ENCODE results near the gene ZC3H7A.

Gene ZC3H7A

DNA sequence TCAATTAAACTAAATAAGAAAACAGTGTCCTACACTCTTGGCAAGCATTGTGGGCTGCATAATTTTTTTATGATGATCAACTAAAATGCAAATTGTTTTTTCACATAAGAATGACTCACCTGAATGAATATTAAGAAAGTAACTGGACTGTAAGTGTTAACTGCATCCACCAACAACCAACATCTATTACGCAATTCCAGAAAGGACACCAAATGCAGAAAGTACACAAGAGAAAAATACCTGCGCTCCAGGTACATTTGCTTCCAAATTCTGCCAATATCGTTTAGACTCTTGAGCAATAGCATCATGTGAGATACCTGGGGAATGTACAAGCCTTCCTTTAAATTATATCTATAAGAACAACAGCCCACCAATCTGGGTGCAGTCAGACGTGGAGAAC is 34.6 kb downstream of the ZC3H7A start:
- no peak for DNase-seq

DNA sequence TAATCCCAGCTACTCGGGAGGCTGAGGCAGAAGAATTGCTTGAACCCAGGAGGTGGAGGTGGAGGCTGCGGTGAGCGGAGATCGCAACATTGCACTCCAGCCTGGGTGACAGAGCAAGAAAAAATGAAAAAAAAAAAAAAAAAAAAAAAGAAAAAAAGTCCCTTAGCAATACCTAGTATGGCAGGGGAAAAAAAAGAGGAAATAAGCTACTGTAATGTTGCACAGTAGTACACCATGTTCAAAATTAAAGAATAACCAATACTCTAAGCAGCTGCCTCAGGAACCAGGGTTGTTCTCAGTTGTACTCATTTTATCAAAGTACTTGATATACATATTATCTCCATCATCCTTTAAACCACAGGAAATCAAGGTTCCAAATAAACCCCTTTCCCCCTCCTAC is 37.1 kb downstream of the ZC3H7A start:
- DNase-seq: no peak

- no peak for DNase-seq
These were observed 37.8 kb downstream of the ZC3H7A start for GRCh38 chr16:11759163-11759834.

DNA sequence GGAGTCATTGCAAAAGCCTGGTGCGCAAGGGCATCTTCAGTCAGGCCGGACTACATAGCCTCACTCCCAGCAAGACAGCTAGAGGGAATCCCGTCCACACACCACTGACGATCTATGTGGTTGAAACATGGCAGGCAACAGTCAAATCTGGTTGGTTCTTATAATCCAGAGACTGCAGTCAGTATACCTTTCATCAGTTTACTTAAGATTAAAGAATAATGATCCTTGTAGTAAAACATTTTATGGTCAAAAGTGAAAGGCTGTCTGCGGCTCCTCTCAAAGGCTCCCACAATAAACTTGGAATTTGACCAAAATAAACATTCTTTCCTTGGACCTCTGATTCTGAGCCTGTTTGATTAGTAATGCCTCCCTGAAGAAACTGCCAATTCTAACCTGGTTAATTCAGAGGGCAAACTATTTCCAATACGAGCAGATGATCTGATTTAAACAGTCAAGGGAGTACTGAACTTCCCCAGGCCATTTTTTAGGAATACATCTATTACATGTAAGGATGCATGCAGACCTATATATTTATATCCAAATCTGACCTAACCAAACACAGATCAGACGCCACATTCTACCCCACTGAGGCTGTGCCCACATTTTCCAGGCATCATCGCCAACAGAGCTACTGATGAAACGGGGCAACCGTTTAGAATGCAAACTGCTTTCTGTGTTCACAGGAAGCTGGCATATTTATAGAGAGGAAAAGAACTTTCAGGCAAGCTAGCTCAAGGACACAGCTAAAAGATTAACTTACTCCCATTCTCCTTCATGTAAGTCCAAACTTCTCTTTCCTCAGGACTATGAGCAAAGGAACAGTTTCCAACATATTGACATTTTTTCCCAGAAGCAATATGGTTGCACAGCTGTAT is 39.1 kb downstream of the ZC3H7A start:
- DNase-seq: no peak

GRCh38 chr16:11756248-11756647 is 40.8 kb downstream of the ZC3H7A start:
- DNase-seq: no peak

DNA sequence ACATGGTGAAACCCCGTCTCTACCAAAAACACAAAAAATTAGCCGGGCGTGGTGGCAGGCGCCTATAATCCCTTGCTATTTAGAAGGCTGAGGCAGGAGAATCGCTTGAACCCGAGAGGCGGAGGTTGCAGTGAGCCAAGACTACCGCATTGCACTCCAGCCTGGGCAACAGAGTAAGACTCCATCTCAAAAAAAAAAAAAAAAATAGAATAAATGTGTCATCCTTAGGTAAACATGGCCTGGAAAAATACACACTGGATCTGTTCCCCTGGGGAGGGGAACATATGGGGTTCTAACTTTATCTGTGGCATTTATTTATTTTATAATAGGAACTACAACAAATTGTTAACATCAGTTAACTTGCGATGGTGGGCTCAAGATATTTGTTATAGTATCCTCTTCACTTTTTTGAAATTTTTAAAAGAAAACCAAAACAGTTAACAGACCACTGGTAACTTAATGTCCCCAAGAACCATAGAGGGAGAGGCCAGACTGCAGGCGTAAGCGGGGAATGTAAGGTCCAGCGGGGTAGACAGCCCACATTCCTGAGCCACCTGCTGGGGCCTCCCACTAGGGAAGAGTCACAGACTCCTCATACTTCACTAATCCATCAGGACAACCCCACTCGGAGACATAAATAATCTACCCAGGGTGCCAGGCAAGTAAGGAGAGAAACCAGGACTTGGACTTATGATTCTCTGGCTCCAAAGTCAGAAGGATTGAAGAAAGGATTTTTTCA is 41.9 kb downstream of the ZC3H7A start:
- no peak for DNase-seq

- no peak for DNase-seq
These were observed 44.2 kb downstream of the ZC3H7A start for GRCh38 chr16:11752856-11753255.

DNA sequence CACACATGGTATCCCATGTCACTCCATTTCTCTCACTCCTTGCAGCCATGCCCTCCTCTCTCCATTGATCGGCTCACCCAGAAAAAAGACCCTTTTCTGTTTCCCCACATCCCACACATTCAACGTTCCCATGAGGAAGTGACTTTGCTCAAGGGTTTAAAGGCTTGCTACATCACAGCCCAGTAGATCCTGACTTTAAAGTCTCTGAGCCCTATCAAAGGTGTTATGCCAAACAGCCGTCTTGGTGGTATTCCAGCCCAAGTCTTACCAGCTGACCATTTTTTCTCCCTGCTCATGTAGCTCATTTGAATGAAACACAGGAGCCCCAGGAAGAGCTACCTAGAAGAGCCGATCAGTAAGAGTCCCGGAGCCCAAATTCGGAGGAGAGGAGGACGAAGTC is 47.0 kb downstream of the ZC3H7A start:
- no peak for DNase-seq

- DNase-seq: no peak
These were observed 48.4 kb downstream of the ZC3H7A start for GRCh38 chr16:11748404-11749254.

DNA sequence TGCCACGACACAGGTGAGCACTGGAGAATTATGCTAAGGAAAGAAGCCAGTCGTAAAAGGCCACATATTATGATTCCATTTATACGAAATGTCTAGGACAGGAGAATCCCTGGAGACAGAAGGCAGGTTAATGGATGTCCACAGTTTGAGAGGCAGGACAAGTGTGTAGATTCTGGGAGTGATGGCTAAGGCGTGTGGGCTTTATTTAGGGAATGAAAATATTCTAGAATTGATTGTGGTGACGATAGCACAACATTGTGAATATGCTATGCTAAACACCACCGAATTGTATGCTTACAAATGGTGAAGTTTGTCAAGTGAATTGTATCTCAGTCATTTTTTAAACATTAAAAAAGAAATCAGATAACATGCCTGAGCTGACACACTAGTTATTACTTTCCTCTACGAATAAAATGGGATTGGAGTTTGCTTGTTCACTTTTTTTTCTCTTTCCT is 49.1 kb downstream of the ZC3H7A start:
- DNase-seq: no peak

DNA sequence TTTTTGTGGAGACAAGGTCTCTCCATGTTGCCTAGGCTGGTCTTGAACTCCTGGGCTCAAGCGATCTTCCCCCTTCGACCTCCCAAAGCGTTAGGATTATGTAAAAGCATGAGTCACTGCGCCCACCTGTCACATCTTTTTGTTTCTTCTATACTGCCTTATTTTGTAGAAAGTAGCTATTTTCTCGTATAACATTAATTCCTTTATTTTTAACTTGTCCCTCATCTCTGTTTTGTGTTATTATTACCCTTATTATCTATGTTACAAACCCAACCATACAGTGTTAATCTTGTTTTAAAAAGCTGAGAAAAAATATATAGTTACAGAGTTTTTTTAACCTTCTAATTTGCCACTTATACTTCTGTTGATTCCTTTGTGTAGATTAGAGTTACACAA is 53.0 kb downstream of the ZC3H7A start:
- DNase-seq: no peak

GRCh38 chr16:11743308-11744074 is 53.6 kb downstream of the ZC3H7A start:
- DNase-seq: peak; percentile 78

DNA sequence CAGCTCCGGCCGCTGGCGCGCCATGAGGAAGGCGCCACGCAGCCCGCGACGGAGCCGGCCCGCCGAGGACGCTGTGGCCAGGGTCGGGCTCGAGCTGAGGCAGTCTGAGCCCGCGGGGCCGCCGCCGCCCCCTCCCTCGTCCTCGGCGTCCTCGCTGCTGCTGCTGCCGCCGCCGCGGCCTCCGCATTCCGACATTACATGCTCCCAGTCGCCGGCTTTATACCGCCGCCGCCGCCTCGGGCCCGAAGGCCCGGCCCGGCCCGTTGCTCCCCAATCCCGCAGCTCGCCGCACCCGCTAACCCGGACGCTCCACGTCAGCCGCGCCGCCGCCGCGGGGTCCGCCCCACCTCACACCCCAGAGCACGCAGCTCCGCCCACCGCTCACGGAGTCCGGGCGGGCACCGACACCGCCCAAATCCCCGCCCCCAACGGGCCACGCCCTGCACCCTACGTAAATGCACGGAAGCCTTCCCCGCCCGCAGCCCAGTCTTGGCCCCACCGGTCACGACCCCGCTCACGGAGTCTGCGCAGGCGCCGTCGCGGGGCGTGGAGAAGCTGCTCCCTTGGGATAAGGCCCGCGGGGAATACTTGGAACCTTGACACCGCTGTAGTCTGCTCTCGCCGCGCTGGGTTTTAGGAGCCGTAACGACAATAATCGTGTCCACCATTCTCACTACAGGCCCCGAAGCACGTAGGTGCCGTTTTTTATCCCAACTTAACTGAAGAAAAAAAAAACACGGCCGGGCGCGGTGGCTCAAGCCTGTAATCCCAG is 54.3 kb downstream of the ZC3H7A start, which contains the start of gene TXNDC11:
Gene TXNDC11 (minus strand): TSS at position 322 of the 772 bp plus-strand sequence. CDS start 127 bp downstream, at position 195.
- peak; percentile 98 for DNase-seq

- DNase-seq: peak; percentile 58
These were observed 54.9 kb downstream of the ZC3H7A start for GRCh38 chr16:11742093-11742535.

- no peak for DNase-seq
These were observed 56.5 kb downstream of the ZC3H7A start for GRCh38 chr16:11740567-11740966.

DNA sequence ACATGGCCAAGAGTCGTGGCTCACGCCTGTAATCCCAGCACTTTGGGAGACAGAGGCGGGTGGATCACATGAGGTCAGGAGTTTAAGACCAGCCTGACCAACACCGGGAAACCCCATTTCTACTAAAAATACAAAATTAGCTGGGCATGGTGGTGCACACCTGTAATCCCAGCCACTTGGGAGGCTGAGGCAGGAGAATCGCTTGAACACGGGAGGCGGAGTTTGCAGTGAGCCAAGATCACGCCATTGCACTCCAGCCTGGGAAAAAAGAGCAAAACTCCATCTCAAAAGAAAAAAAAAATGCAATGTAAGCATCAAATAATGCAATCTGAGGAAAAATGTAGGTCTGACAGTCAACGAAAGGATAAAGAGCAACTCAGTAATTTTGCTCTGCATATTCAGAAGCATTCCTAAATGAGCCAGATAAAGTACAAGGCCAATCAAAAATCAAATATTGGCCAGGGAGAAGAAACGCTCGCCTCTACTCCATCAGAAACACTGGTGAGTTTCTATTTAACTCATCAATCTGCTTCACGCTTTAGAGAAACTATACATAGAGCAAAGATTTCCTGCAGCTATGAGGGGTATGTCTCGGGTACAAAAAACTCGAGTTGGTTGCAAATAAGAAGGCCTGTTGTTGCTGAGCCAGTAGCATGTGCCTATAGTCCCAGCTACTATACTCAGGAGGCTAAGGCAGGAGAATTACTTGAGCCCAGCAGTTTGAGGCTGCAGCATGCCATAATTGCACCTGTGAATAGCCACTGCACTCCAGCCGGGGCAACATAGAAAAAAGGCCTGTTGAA is 58.1 kb downstream of the ZC3H7A start:
- no peak for DNase-seq

DNA sequence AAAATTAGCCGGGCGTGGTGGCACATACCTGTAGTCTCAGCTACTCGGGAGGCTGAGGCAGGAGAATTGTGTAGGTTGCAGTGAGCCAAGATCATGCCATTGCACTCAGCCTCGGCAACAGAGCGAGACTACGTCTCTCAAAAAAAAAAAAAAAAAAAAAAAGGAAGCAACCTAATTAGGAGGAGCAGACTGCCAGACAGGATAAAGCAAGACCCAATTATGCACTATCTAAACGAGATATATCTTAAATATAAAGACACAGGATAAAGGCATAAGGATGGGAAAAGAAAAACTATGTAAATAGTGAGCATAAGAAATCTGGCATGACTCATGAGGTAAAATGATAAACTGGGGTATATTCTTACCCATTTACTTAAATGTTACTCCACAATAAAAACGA is 59.3 kb downstream of the ZC3H7A start:
- DNase-seq: no peak

DNA sequence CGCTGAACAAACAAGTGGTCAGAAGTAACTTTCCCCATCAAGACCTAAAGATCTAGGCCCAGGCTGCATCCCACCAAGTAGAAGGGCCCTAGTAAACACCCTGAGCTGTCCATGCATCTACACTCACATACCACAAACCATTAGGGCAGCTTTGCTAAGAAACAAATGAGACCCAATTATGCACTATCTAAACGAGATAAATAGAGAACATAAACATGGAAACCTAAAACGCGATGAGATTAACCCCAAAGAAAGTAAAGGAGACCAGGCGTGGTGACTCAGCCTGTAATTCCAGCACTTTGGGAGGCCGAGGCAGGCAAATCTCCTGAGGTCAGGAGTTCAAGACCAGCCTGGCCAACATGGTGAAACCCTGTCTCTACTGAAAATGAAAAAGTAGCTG is 60.2 kb downstream of the ZC3H7A start:
- DNase-seq: no peak

DNA sequence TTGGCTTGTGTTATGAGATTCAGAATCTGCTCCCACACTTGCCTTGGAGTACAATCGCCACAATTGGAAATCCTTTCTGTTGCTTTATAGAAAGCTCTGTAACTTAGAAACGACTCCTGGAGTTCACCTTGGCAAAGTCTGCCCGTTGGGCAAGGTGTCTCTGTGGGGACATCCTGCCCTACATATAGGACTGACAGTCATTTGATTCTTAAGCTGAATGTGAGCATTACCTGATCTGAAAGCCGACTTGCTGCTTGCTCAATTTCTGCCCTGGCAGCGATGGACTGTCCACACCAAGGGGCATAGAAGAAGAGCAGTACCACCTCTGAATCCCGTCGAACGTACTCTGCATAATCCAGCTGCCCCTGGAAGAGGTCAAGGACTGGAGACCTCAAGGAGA is 61.3 kb downstream of the ZC3H7A start:
- DNase-seq: no peak

GRCh38 chr16:11734653-11735043 is 62.4 kb downstream of the ZC3H7A start:
- peak; percentile 67 for DNase-seq

Measured in OCI-M1 (cell line).